AG09319 (cell line): ENCODE data around the gene NBPF8.
"Not testable (repeated sequence)": the region's sequence is repeated elsewhere in the genome, so short reads cannot be mapped to it uniquely, and the experiment has no call there.

Experiments
- DNase-seq: peaks from one replicate; pipeline ENCODE4 v3.0.0-alpha.2; 2010; ENCODE audit warnings: low read depth; ENCODE audit errors: extremely low read depth
- TF ChIP-seq, protein P1 (sequence below): IDR thresholded peaks from 2 replicates; pipeline ENCODE4 v1.5.1; 2011; ENCODE audit warnings: low read depth, mild to moderate bottlenecking, inconsistent platforms, low read length, moderate library complexity

NBPF8 gene, protein sequence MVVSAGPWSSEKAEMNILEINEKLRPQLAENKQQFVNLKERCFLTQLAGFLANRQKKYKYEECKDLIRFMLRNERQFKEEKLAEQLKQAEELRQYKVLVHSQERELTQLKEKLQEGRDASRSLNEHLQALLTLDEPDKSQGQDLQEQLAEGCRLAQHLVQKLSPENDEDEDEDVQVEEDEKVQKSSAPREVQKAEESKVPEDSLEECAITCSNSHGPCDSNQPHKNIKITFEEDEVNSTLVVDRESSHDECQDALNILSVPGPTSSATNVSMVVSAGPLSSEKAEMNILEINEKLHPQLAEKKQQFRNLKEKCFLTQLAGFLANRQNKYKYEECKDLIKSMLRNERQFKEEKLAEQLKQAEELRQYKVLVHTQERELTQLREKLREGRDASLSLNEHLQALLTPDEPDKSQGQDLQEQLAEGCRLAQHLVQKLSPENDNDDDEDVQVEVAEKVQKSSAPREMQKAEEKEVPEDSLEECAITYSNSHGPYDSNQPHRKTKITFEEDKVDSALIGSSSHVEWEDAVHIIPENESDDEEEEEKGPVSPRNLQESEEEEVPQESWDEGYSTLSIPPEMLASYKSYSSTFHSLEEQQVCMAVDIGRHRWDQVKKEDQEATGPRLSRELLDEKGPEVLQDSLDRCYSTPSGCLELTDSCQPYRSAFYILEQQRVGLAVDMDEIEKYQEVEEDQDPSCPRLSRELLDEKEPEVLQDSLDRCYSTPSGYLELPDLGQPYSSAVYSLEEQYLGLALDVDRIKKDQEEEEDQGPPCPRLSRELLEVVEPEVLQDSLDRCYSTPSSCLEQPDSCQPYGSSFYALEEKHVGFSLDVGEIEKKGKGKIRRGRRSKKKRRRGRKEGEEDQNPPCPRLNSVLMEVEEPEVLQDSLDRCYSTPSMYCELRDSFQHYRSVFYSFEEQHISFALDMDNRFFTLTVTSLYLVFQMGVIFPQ

DNA sequence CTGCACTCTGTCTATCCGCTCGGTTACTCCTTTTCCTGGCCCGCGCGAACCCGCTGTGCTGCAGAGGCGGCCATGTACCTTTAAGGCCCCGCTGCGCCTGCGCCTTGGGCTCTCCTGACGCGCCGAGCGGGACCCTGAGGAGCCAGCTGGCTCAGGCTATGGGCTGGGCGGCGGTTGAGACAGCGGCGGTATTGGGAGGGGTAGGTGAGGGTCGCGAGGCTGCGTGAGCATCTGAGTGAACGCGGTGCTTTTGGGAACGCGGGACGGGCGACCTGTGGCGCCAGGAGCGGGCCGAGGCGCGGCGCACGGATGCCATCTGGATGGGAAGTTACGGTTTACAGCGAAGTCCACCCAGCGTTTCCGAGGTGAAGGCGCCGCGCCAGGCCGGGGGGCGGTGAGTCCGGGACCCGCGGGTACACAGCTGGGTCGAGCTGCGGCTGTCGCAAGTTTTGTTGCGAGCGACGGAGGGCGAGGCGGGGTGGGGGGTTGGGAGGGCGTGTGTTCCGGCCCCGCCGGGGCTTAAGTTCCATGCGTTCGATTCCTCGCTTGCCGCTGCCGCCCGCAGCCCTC lies at the start of gene NBPF8:
TSS of gene NBPF8 (plus strand) at position 125 of the 570 bp plus-strand sequence. CDS start 21,488 bp downstream, outside the sequence.
- DNase-seq: not testable (repeated sequence)

DNA sequence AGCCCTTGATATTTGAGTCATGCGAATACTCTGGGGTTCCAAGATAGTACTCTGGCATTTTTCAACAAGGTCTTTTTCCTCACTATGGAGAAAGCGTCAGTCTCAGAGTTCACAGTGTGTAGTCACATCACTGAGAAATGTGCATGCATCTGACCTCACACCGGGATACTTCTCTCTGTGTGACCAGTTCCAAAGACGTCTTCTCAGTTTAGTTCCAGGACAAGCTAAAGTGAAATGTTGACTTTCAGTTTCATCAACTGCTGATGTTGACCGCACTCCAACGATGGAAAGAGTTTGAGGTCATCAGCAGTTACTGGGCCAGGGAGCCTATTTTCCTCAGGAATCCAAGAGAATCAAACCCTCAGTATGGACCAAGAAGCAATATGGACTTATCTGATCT lies 47.1 kb upstream of the NBPF8 start:
- DNase-seq: not testable (repeated sequence)

DNA sequence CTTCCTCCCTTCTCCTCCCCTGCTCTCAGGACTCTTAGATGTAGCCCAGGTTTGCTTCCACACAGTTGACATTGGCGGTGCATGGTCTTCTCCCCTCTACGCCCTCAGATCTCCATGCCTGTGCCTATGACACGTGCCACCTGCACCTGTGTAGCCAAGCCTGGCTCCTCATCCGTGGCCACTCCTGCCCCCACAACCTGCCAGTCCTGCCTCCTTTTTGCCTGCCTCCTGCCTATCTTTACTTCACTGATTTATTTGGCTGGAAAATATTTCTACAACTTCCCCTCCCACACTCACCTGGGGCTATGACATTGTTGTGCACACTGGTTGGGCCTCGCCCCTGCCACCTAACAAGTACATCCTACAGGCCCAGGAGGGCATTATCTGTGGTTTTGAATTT lies 28.2 kb upstream of the NBPF8 start:
- not testable (repeated sequence) for DNase-seq

DNA sequence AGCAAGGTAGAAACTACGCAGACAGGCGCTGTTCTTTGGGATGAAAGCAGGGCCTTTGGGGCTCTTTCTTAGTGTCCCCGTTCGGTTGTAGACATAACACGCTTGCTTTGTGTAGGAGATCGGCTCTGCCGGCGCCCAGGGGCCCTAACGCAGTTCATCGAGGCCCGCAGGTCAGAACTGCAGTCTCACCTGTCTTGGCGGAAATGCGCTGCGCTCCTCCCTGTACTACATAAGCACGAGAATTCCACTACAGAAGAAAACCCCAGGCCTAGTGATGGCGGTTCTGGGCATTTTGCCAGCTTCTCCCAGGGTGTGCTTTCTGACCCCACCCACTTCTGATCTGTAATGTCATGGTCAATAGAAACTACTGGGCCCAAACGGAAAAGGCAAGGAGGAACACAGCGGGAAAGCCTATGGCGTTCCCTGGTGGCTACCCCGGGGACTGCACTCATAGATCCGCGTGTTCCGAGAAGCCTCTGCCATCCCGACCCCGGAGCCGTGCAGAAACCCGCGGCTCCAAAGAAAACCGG lies 26.2 kb upstream of the NBPF8 start:
- TF ChIP-seq, protein P1, sequence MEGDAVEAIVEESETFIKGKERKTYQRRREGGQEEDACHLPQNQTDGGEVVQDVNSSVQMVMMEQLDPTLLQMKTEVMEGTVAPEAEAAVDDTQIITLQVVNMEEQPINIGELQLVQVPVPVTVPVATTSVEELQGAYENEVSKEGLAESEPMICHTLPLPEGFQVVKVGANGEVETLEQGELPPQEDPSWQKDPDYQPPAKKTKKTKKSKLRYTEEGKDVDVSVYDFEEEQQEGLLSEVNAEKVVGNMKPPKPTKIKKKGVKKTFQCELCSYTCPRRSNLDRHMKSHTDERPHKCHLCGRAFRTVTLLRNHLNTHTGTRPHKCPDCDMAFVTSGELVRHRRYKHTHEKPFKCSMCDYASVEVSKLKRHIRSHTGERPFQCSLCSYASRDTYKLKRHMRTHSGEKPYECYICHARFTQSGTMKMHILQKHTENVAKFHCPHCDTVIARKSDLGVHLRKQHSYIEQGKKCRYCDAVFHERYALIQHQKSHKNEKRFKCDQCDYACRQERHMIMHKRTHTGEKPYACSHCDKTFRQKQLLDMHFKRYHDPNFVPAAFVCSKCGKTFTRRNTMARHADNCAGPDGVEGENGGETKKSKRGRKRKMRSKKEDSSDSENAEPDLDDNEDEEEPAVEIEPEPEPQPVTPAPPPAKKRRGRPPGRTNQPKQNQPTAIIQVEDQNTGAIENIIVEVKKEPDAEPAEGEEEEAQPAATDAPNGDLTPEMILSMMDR: peak; percentile 3; the same call in 1 of the 2 replicates
- not testable (repeated sequence) for DNase-seq

DNA sequence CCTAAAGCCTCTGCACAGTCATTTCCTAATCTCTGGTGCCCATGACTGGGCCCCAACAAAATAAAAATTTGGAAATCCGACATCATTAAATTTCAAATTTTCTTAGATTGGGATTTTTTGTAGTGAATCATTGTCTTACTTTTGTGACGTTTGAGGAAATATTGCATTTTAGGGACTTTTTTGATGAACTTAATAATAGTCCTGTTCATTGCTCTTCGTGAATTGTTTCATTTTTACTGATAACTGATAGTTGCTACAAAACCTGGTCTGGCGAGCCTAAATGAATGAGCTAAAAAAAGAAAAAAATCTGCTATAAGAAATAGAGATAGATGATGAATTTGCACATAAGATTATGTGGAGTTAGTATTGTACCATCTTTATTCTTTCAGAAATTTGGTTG lies 23.5 kb upstream of the NBPF8 start:
- not testable (repeated sequence) for DNase-seq

DNA sequence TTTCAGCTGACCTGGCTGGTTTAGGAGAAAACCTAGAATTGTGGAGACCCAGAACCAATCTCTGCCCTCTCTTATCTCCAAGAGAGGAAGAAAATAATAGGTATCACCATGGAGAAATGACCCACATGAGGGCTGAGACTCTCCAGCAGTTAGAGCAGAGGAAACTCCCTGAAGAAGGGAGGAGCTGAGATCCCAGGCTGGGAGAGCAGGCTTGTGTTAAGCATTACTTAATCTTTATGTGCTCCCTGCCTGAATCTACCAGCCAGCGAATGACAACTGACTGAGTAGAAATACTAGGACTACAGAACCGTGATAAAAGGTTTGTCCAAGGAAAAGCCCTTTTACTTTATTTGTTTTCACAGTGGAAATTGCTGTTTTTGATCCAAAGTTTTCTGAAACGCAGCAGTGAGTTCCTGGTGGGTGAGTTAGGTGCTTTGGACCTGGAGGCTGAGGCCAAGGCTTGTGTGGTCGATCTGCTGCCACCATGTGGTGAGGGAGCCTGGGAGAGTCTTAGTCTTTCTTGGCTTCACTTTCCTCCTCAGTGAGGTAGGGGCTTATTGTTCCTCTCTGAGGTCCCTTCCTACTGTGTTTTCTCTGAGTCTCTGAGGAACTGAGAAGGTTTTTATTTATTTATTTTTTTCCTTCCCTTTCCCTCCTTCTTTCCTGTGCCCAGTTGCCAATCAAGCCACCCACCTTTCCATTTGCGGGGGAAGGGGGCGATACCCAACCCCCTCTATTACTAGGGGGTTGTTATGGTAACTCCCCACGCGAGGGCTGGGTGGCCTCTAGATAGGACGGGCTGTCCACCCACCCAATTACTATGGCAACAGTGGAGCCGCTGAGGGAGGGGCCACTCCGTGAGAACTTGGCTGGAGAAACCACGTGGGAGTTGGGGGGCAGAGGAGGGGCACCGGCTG lies 21.3 kb upstream of the NBPF8 start:
- DNase-seq: not testable (repeated sequence)

DNA sequence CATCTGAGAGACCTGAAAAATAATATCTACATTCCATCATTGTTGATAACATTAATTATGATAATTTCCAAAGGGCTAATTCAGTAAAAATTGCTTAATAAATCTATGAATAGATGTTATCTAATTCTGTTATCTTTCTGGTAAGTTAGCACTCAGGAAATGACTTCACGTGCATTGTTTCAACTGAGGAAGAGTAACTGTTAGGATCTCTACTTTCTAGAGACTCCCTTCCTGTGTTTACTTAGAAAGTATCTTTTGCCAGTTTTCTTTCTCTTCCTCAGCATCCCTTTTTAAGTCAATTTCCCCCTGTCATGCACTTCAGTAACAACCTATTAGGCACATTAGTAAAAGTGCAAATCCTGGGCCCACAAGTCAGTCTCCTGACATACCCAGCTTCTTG lies 9.5 kb upstream of the NBPF8 start:
- DNase-seq: not testable (repeated sequence)

DNA sequence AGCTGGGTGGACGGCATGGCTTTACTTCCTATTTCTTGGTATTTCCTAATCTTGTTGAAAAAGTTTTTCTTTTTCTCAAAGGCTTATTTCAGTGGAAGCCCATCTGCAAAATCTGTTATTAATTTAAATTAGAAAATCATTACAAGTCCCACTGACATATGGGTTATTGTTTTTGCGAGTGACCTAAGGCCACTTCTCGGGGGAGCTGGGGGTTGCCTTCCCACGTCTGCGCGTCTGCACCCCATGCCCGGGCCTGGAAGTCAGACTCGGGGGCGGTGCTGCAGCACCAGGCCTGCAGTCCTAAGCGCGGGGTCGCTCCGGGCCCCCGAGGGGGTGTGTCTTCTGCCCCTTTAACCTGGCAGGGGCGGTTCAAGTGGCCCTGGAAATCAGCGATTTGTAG lies 384 bp upstream of the NBPF8 start:
- not testable (repeated sequence) for DNase-seq

DNA sequence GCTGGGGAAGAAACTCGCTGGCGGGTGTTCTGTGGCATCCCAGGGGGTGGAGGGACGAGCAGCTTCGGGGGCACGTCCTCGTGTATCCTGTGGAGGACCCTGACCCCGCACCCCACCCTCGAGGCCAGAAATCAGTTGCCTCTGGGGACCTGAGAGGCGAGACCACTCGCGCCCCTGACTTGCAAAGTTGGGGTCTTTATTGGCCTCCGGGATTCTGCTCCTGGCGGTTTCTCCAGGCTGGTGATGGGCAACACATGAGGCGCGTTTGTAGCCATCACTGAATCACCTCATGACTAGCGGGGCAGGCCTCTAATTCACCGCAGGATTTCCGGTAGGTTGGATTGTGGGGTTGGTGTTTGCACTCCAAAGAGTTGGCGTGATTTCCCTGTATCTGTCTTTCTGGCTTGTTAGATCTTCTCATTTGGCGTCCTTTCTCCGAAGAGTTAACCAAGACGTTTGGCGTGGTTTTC lies 692 bp downstream of the NBPF8 start:
- DNase-seq: not testable (repeated sequence)

DNA sequence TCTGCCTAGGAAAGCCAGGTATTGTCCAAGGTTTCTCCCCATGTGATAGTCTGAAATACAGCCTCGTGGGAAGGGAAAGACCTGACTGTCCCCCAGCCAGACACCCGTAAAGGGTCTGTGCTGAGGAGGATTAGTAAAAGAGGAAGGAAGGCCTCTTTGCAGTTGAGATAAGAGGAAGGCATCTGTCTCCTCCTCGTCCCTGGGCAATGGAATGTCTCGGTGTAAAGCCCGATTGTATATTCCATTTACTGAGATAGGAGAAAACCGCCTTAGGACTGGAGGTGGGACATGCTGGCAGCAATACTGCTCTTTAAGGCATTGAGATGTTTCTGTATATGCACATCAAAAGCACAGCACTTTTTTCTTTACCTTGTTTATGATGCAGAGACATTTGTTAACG lies 10.2 kb downstream of the NBPF8 start:
- not testable (repeated sequence) for DNase-seq

DNA sequence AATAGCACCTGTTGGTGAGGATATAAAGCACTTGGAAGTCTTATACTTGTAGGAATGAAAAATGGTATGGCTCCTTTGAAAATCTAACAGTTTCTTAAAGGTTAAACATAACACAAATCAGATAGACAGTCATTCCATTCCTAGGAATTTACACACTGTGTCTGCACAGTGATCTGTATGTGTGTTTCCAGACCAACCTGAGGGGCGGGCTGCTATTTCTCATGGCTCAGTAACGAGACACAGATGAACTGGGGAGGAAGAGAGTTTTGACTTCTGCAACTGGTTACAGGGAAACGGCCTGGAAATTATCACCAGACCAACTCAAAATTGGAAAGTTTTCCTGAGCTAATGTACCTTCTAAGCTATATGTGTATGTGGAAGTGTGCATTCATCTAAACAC lies 16.8 kb downstream of the NBPF8 start:
- DNase-seq: not testable (repeated sequence)

DNA sequence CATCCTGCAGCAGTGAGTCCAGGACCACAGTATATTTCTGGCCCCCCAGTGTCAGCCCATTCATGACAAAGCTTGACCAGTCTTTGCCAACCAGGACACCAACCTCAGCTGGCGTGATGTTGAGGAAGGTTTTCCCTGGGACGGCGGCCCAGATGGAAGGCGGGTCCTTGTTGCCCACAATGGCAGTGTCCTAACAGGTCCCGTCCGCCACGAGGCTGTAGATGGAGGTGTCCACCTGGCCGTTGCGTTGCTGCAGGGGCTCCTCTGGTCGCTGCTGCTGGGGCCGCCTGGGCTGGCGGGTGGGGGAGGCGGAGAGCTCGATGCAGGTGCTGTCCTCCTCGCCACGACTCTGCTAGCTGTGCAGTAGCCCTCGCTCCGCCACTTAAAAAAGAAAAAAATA lies 19.0 kb downstream of the NBPF8 start:
- not testable (repeated sequence) for DNase-seq

DNA sequence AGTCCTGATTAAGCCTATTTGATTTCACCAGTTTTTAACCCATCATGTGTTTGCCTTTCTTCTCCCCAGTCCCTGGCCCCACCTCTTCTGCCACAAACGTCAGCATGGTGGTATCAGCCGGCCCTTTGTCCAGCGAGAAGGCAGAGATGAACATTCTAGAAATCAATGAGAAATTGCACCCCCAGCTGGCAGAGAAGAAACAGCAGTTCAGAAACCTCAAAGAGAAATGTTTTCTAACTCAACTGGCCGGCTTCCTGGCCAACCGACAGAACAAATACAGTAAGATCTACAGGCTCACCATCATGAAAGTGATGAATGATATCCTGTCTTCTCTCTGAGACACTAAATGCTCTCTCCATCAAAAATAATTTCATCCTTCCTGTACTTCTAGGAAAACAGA lies 34.3 kb downstream of the NBPF8 start:
- DNase-seq: not testable (repeated sequence)
